ENCODE measurements around the gene NTSR1. TPM values are rescaled to one million over a fixed set of nuclear protein-coding genes. Genes with fewer than 3 reads are reported as not detected.

NTSR1 gene
- total and polyA plus RNA-seq, 2 of the 13 experiments (the other 11 are each of a cell fraction or from before 2014, with no cell fraction given): 0.09 to 0.12 TPM

GRCh38 chr20:62791301-62792181 is 82.9 kb downstream of the NTSR1 start (continued):
- TF ChIP-seq DNMT1 (CRISPR knock-in tag; IDR thresholded peaks at IDR 0.05): peak; percentile 77; the same call in 1 of the 2 replicates
- no peak for TF ChIP-seq DNMT3B (CRISPR knock-in tag; conservative IDR thresholded peaks at IDR 0.05)
- TF ChIP-seq ZSCAN30 (CRISPR knock-in tag; IDR thresholded peaks at IDR 0.05): no peak
- no peak for TF ChIP-seq LRRFIP1 (CRISPR knock-in tag; conservative IDR thresholded peaks at IDR 0.05)
- peak; percentile 72 for TF ChIP-seq HDAC1 (CRISPR knock-in tag; IDR thresholded peaks at IDR 0.05)
- peak; percentile 93 to 98 for TF ChIP-seq HMGXB4 (CRISPR knock-in tag; IDR thresholded peaks at IDR 0.05; ENCODE audit: borderline replicate concordance in 1 of 2, low read depth in 1 of 2)
- peak; percentile 100 for TF ChIP-seq XRCC5 (optimal IDR thresholded peaks at IDR 0.05; ENCODE audit: low read length)
- TF ChIP-seq, protein P1, sequence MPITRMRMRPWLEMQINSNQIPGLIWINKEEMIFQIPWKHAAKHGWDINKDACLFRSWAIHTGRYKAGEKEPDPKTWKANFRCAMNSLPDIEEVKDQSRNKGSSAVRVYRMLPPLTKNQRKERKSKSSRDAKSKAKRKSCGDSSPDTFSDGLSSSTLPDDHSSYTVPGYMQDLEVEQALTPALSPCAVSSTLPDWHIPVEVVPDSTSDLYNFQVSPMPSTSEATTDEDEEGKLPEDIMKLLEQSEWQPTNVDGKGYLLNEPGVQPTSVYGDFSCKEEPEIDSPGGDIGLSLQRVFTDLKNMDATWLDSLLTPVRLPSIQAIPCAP (CRISPR knock-in tag; IDR thresholded peaks at IDR 0.05; ENCODE audit: low read depth): no peak
- TF ChIP-seq CBX5 (CRISPR knock-in tag; IDR thresholded peaks at IDR 0.05; ENCODE audit: borderline replicate concordance): peak; percentile 89; the same call in 1 of the 2 replicates
- TF ChIP-seq HMG20B (CRISPR knock-in tag; conservative IDR thresholded peaks at IDR 0.05): peak; percentile 56; the same call in 1 of the 2 replicates
- no peak; the same call in 1 of the 2 replicates for TF ChIP-seq CHCHD3 (CRISPR knock-in tag; IDR thresholded peaks at IDR 0.05)
- no peak; the same call in 1 of the 2 replicates for TF ChIP-seq DR1 (CRISPR knock-in tag; IDR thresholded peaks at IDR 0.05)
- no peak for TF ChIP-seq CSRNP2 (CRISPR knock-in tag; conservative IDR thresholded peaks at IDR 0.05; ENCODE audit: low read depth)
- TF ChIP-seq PAWR (CRISPR knock-in tag; IDR thresholded peaks at IDR 0.05; ENCODE audit: borderline replicate concordance): 0 out of 2 replicates have a peak, but pooled peaks have one; percentile 83
- TF ChIP-seq ZNF337 (CRISPR knock-in tag; IDR thresholded peaks at IDR 0.05; ENCODE audit: borderline replicate concordance, low read depth): peak; percentile 85; the same call in 1 of the 2 replicates
- TF ChIP-seq GZF1 (CRISPR knock-in tag; IDR thresholded peaks at IDR 0.05): no peak
- TF ChIP-seq SP4 (CRISPR knock-in tag; IDR thresholded peaks at IDR 0.05): 0 out of 2 replicates have a peak, but pooled peaks have one; percentile 17
- TF ChIP-seq PHF8 (CRISPR knock-in tag; IDR thresholded peaks at IDR 0.05): peak; percentile 56
- TF ChIP-seq ZFP1 (CRISPR knock-in tag; IDR thresholded peaks at IDR 0.05): 0 out of 2 replicates have a peak, but pooled peaks have one; percentile 71
- no peak for TF ChIP-seq STAT5B (CRISPR knock-in tag; IDR thresholded peaks at IDR 0.05)
